HepG2 (cell line): ENCODE results near the gene HCN4. TPM values are rescaled to one million over a fixed set of nuclear protein-coding genes. Genes with fewer than 3 reads are reported as not detected.

Experiments used
- ATAC-seq: fragments of 200-7000 bp; cut with Tn5 transposase; 3 replicates; pipeline ENCODE4 v1.9.1; 2020; ENCODE audit warnings: mild to moderate bottlenecking, moderate library complexity
- BruUV-seq: library from RNA; stranded (reverse); fragments of 400-500 nt; replicated peaks from 2 replicates; lab custom pipeline; 2021; lab: Mats Ljungman, UMichigan
- CTCF ChIA-PET: fragments of 300-600 bp; formaldehyde crosslinking; extraction: SDS; loops from one replicate; lab custom pipeline; 2021; ENCODE audit warnings: low total read pairs, inconsistent platforms, low intra/inter-chr PET ratio; lab: Yijun Ruan, JAX
- POLR2A ChIA-PET: fragments of 350-600 bp; sonication (Branson Sonifier 250); formaldehyde crosslinking; loops from one replicate; lab custom pipeline; 2020; ENCODE audit warnings: antibody characterized with exemption, inconsistent platforms; lab: Yijun Ruan, JAX
- DNase-seq: peaks from one replicate; pipeline ENCODE4 v3.0.0-alpha.2; 2015; ENCODE audit warnings: low spot score
- FAIRE-seq: peaks from 3 replicates; lab custom pipeline; 2011; peaks lifted over from hg19 to GRCh38; lab: Jason Lieb, UNC
- H2AFZ ChIP-seq: one replicate; pipeline ENCODE4 v1.6.1; 2011; ENCODE audit warnings: low read length, inconsistent platforms
- H3K27ac ChIP-seq: fragments of 300-600 bp; 3 replicates; pipeline ENCODE4 v1.8.0; 2011; ENCODE audit warnings: mixed run types, mild to moderate bottlenecking, mixed read lengths, low read length, inconsistent platforms; ENCODE audit not compliant: insufficient read depth; ENCODE audit errors: extremely low read length
- H3K27me3 ChIP-seq, 2 experiments: fragments of 200-600 bp in 1 of 2; 2 replicates in 1 of 2; 3 replicates in 1 of 2; pipeline versions ENCODE4 v1.6.0 to v1.8.0; 2011; ENCODE audit warnings: low read length in 2 of 2, mild to moderate bottlenecking in 2 of 2, moderate library complexity in 2 of 2, inconsistent platforms in 1 of 2; ENCODE audit not compliant: insufficient read depth in 2 of 2, control insufficient read depth in 1 of 2
- H3K36me3 ChIP-seq, 2 experiments: fragments of 200-600 bp in 1 of 2; replicated peaks in 1 of 2; 2 replicates in 1 of 2; 3 replicates in 1 of 2; pipeline versions ENCODE4 v1.5.1 to v1.8.0; 2011; ENCODE audit warnings: low read length in 2 of 2, inconsistent platforms in 1 of 2; ENCODE audit not compliant: insufficient read depth in 2 of 2, control insufficient read depth in 1 of 2
- H3K4me1 ChIP-seq: 2 replicates; pipeline ENCODE4 v1.5.1; 2012; ENCODE audit warnings: low read length, inconsistent platforms; ENCODE audit not compliant: insufficient read depth
- H3K4me2 ChIP-seq: 2 replicates; pipeline ENCODE4 v1.6.0; 2011; ENCODE audit warnings: low read depth, low read length, inconsistent platforms
- H3K4me3 ChIP-seq, 3 experiments: fragments of 200-600 bp in 1 of 3; sonication (generic), shearing (Covaris generic) in 1 of 3; replicated peaks in 1 of 3; 2 replicates each; pipeline ENCODE4 v1.5.1; 2011 to 2016; ENCODE audit warnings: low read length in 3 of 3, inconsistent platforms in 2 of 3, low read depth in 2 of 3, mild to moderate bottlenecking in 2 of 3, control low read depth in 1 of 3, mixed read lengths in 1 of 3; ENCODE audit not compliant: insufficient read depth in 1 of 3
- H3K79me2 ChIP-seq: one replicate; pipeline ENCODE4 v1.6.1; 2011; ENCODE audit warnings: low read length, inconsistent platforms; ENCODE audit not compliant: insufficient read depth
- H3K9ac ChIP-seq: 2 replicates; pipeline ENCODE4 v1.6.0; 2011; ENCODE audit warnings: mild to moderate bottlenecking, low read depth, low read length, inconsistent platforms; ENCODE audit not compliant: insufficient read depth
- H3K9me3 ChIP-seq: 2 replicates; pipeline ENCODE4 v1.5.1; 2012; ENCODE audit warnings: mild to moderate bottlenecking, low read length
- H4K20me1 ChIP-seq: 2 replicates; pipeline ENCODE4 v1.6.0; 2011; ENCODE audit warnings: inconsistent platforms, mild to moderate bottlenecking, low read length, moderate library complexity; ENCODE audit not compliant: insufficient read depth
- MIXL1 ChIP-seq: IDR thresholded peaks from 2 replicates; pipeline ENCODE4 v1.6.1; 2016
- TCF7L2 ChIP-seq: IDR thresholded peaks from 2 replicates; pipeline ENCODE4 v1.6.1; 2011; ENCODE audit warnings: mild to moderate bottlenecking, low read depth, low read length, moderate library complexity
- TSC22D2 ChIP-seq: sonication (generic); formaldehyde crosslinking; IDR thresholded peaks from 2 replicates; pipeline ENCODE4 v1.5.1; 2020; ENCODE audit warnings: missing genetic modification reagents, mild to moderate bottlenecking, borderline replicate concordance
- ZNF569 ChIP-seq: sonication (generic); formaldehyde crosslinking; IDR thresholded peaks from 2 replicates; pipeline ENCODE4 v1.5.0; 2020; ENCODE audit warnings: mild to moderate bottlenecking, missing genetic modification reagents, moderate library complexity, borderline replicate concordance
- ZNF652 ChIP-seq: IDR thresholded peaks from 2 replicates; pipeline ENCODE4 v1.6.1; 2016; ENCODE audit warnings: low read depth, borderline replicate concordance
- ZNF792 ChIP-seq: IDR thresholded peaks from 2 replicates; pipeline ENCODE4 v1.6.1; 2016
- in situ Hi-C: cut with HindIII; loops from 2 replicates; pipeline ENCODE4 v1.10.0; 2017; ENCODE audit warnings: low pct_unique_long_range_greater_than_20kb; ENCODE audit not compliant: extremely low pct_ligation_motif_present
- intact Hi-C: fragments of 100-400 bp; cut with micrococcal nuclease; formaldehyde crosslinking; loops from one replicate; pipeline ENCODE4 v1.10.0; 2022; ENCODE audit not compliant: unreplicated experiment
- polyA plus RNA-seq, 8 experiments: library from polyadenylated mRNA; depleted of rRNA in 3 of 8; stranded (reverse) in 7 of 8; unstranded in 1 of 8; fragments of >200 nt; fragmentation: Illumina TruSeq in 4 of 8; extraction: Trizol in 4 of 8; gene quantifications; 2 replicates each; pipeline versions ENCODE4 v1.2.1 to v1.2.3, GENCODE V29; 2011 to 2016; ENCODE audit warnings: low read depth in 4 of 8, missing spikeins in 1 of 8, mixed read lengths in 1 of 8; ENCODE audit not compliant: insufficient read depth in 1 of 8
- total RNA-seq, 5 experiments: library from RNA; depleted of rRNA; stranded (reverse); fragments of >200 nt; fragmentation: Illumina TruSeq; extraction: Trizol; gene quantifications; 2 replicates each; pipeline ENCODE4 v1.2.3, GENCODE V29; 2016; ENCODE audit warnings: low read depth in 1 of 5
- TF ChIP-seq, protein P1 (sequence below): sonication (generic); formaldehyde crosslinking; IDR thresholded peaks from 2 replicates; pipeline ENCODE4 v1.4.0; 2020; ENCODE audit warnings: missing genetic modification reagents, mild to moderate bottlenecking, borderline replicate concordance

The HCN4 gene
- total and polyA plus RNA-seq, 2 of the 13 experiments (the other 11 are each of a cell fraction or from before 2014, with no cell fraction given), result not detected

- TF ChIP-seq, protein P1, sequence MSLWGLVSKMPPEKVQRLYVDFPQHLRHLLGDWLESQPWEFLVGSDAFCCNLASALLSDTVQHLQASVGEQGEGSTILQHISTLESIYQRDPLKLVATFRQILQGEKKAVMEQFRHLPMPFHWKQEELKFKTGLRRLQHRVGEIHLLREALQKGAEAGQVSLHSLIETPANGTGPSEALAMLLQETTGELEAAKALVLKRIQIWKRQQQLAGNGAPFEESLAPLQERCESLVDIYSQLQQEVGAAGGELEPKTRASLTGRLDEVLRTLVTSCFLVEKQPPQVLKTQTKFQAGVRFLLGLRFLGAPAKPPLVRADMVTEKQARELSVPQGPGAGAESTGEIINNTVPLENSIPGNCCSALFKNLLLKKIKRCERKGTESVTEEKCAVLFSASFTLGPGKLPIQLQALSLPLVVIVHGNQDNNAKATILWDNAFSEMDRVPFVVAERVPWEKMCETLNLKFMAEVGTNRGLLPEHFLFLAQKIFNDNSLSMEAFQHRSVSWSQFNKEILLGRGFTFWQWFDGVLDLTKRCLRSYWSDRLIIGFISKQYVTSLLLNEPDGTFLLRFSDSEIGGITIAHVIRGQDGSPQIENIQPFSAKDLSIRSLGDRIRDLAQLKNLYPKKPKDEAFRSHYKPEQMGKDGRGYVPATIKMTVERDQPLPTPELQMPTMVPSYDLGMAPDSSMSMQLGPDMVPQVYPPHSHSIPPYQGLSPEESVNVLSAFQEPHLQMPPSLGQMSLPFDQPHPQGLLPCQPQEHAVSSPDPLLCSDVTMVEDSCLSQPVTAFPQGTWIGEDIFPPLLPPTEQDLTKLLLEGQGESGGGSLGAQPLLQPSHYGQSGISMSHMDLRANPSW (CRISPR knock-in tag), result no peak
- no peak for TF ChIP-seq MIXL1 (CRISPR knock-in tag)
- TF ChIP-seq, all 625 proteins: peak for 0
Observed at GRCh38 chr15:73282567-73283365, 86.0 kb downstream of the HCN4 start (continued).

GRCh38 chr15:73275862-73276261 is 92.9 kb downstream of the HCN4 start:
- no peak for FAIRE-seq
- POLR2A ChIA-PET, result no interaction called here
- intact Hi-C loops, result no loop called here

More at GRCh38 chr15:73275862-73276261, 92.9 kb downstream of the HCN4 start:
- Histone ChIP-seq H3K27me3 (no peaks in the 10 kb centered on the region), H3K27ac (no peak overlapping the region), H3K79me2 (no peaks in the 10 kb centered on the region), H3K4me3 (no peak overlapping the region), H3K4me1 (peaks cover 9% of the 10 kb centered on the region), H4K20me1 (no peaks in the 10 kb centered on the region), H3K9me3 (no peaks in the 10 kb centered on the region), H3K36me3 (no peaks in the 10 kb centered on the region), H3K9ac (no peak overlapping the region), H2AFZ (no peak overlapping the region), H3K4me2 (no peak overlapping the region)
- CTCF ChIA-PET, result interaction anchor here (0.9 kb wide), 1 partner anchor 35 kb away, joined by 3 read pairs; no protein-coding TSS in a partner anchor
- TF ChIP-seq ZNF792 (no peak), ZNF652 (no peak), TSC22D2 (CRISPR knock-in tag) (no peak), ZNF569 (CRISPR knock-in tag) (no peak), TCF7L2 (no peak)
- BruUV-seq, result no TSS peak
- in situ Hi-C loops, result no loop called here
- DNase-seq (no peak), ATAC-seq (no peak)
